ENCODE measurements around the gene TRABD2B.

DNA sequence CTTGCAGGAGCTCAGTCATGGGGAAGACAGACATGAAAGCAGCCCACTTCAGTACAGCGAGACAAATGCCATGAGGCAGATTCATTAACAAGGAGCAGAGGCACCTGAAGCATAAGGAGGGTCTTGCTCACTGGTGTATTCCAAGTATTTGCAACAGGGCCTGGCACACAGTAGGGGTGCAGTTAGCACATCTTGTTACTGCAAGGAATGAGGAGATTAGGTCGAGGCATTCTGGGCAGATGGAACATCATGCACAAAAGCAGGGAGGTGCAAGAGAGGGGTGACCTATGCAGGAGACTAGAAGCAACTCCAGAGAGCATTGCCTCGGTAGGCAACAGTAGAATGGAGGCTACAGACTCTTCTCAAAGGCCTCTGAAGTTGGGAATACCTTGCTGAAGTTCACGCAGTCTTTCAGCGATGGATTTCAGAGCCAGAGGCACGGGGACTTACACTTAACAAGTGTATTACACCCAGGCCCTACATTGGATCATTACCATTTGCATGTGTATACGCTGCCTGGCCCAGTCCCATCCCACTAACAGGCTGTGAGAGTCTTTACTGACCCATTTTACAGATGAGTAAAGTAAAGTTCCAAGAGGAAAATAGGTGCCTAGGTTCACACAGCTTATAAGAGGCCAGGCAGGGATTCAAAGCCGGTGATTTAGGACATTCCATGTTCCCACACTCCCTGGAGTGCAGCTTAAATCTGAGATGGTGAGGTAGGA is 82.1 kb downstream of the TRABD2B start:
- TF ChIP-seq, protein P1, sequence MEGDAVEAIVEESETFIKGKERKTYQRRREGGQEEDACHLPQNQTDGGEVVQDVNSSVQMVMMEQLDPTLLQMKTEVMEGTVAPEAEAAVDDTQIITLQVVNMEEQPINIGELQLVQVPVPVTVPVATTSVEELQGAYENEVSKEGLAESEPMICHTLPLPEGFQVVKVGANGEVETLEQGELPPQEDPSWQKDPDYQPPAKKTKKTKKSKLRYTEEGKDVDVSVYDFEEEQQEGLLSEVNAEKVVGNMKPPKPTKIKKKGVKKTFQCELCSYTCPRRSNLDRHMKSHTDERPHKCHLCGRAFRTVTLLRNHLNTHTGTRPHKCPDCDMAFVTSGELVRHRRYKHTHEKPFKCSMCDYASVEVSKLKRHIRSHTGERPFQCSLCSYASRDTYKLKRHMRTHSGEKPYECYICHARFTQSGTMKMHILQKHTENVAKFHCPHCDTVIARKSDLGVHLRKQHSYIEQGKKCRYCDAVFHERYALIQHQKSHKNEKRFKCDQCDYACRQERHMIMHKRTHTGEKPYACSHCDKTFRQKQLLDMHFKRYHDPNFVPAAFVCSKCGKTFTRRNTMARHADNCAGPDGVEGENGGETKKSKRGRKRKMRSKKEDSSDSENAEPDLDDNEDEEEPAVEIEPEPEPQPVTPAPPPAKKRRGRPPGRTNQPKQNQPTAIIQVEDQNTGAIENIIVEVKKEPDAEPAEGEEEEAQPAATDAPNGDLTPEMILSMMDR (IDR thresholded peaks at IDR 0.05; ENCODE audit: insufficient read depth, low read depth, low read length) = no peak
- TF ChIP-seq EZH2 (IDR thresholded peaks at IDR 0.05; ENCODE audit: insufficient read depth, low read length) = no peak
